ENCODE results near the gene MCM10. TPM values are rescaled to one million over a fixed set of nuclear protein-coding genes. Genes with fewer than 3 reads are reported as not detected.

MCM10 gene
- total and polyA plus RNA-seq, 2 experiments from 2014 or later: 38.2 to 43.0 TPM

DNA sequence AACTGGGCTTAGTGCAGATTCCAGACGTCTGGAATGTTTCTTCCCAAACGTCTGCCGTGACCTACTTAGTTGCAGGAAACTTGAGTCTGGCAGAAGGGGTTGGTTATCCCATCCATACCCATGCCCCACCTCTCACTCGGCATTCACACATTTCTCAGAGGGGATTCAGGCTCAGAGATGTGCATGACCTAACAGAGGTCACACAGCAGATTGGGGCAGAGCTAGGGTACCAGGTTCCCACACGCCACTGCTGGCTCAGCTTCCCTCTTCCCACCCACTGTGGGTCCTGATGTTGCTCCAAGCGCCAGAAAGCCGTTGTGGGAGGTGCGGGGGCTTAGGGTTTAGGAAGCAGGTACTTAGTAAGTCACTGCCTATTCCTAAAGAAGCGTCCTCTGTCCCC lies 69.8 kb downstream of the MCM10 start (continued):
- TF ChIP-seq, protein P1, sequence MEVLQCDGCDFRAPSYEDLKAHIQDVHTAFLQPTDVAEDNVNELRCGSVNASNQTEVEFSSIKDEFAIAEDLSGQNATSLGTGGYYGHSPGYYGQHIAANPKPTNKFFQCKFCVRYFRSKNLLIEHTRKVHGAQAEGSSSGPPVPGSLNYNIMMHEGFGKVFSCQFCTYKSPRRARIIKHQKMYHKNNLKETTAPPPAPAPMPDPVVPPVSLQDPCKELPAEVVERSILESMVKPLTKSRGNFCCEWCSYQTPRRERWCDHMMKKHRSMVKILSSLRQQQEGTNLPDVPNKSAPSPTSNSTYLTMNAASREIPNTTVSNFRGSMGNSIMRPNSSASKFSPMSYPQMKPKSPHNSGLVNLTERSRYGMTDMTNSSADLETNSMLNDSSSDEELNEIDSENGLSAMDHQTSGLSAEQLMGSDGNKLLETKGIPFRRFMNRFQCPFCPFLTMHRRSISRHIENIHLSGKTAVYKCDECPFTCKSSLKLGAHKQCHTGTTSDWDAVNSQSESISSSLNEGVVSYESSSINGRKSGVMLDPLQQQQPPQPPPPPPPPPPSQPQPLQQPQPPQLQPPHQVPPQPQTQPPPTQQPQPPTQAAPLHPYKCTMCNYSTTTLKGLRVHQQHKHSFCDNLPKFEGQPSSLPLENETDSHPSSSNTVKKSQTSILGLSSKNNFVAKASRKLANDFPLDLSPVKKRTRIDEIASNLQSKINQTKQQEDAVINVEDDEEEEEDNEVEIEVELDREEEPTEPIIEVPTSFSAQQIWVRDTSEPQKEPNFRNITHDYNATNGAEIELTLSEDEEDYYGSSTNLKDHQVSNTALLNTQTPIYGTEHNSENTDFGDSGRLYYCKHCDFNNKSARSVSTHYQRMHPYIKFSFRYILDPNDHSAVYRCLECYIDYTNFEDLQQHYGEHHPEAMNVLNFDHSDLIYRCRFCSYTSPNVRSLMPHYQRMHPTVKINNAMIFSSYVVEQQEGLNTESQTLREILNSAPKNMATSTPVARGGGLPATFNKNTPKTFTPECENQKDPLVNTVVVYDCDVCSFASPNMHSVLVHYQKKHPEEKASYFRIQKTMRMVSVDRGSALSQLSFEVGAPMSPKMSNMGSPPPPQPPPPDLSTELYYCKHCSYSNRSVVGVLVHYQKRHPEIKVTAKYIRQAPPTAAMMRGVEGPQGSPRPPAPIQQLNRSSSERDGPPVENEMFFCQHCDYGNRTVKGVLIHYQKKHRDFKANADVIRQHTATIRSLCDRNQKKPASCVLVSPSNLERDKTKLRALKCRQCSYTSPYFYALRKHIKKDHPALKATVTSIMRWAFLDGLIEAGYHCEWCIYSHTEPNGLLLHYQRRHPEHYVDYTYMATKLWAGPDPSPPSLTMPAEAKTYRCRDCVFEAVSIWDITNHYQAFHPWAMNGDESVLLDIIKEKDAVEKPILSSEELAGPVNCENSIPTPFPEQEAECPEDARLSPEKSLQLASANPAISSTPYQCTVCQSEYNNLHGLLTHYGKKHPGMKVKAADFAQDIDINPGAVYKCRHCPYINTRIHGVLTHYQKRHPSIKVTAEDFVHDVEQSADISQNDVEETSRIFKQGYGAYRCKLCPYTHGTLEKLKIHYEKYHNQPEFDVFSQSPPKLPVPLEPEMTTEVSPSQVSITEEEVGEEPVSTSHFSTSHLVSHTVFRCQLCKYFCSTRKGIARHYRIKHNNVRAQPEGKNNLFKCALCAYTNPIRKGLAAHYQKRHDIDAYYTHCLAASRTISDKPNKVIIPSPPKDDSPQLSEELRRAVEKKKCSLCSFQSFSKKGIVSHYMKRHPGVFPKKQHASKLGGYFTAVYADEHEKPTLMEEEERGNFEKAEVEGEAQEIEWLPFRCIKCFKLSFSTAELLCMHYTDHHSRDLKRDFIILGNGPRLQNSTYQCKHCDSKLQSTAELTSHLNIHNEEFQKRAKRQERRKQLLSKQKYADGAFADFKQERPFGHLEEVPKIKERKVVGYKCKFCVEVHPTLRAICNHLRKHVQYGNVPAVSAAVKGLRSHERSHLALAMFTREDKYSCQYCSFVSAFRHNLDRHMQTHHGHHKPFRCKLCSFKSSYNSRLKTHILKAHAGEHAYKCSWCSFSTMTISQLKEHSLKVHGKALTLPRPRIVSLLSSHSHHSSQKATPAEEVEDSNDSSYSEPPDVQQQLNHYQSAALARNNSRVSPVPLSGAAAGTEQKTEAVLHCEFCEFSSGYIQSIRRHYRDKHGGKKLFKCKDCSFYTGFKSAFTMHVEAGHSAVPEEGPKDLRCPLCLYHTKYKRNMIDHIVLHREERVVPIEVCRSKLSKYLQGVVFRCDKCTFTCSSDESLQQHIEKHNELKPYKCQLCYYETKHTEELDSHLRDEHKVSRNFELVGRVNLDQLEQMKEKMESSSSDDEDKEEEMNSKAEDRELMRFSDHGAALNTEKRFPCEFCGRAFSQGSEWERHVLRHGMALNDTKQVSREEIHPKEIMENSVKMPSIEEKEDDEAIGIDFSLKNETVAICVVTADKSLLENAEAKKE (CRISPR knock-in tag; IDR thresholded peaks at IDR 0.05): no peak
- TF ChIP-seq EZH2 (IDR thresholded peaks at IDR 0.05; ENCODE audit: low read depth, unreplicated experiment) (no peak), JUNB (IDR thresholded peaks at IDR 0.05; ENCODE audit: unreplicated experiment) (no peak), POLR2AphosphoS5 (IDR thresholded peaks at IDR 0.05; ENCODE audit: low read depth) (no peak)

DNA sequence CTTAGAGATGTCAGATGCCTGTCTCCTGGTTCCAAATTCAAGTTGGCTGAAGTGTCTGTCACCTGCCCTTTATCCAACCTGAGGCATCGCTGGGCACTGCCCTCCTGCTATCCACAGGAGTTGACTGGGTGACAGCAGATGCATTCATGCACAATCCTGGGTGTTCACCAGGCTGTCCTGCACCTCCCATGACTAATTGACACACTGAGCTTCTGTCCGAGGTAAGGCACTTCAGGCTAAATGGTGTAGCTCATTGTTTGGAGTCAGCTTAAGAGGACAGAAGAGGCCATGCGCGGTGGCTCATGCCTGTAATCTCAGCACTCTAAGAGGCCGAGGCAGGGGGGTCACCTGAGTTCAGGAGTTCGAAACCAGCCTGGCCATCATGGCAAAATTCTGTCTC lies 70.5 kb downstream of the MCM10 start:
- H3K79me2 ChIP-seq (replicated peaks; ENCODE audit: insufficient read depth): no peaks in the 10 kb centered on the region
- H3K4me1 ChIP-seq (ENCODE audit: insufficient read depth): peaks cover 41% of the 10 kb centered on the region
- H3K4me3 Mint-ChIP-seq: no peak overlapping the region
- no peaks in the 10 kb centered on the region for H3K9me3 Mint-ChIP-seq
- ATAC-seq (no peak), DNase-seq (ENCODE audit: low spot score) (no peak)
- no peak overlapping the region for H3K27ac Mint-ChIP-seq
- H3K4me1 Mint-ChIP-seq: peaks cover 40% of the 10 kb centered on the region
- no peak overlapping the region for H2AFZ ChIP-seq
- peaks cover 3% of the 10 kb centered on the region for H3K27me3 Mint-ChIP-seq (ENCODE audit: insufficient read depth, low read depth, poor library complexity)
- H3K36me3 Mint-ChIP-seq (ENCODE audit: low read depth): no peaks in the 10 kb centered on the region; the same call in 2 of the 3 replicates
- no peak overlapping the region for H3K4me2 ChIP-seq
- no peak overlapping the region for H3K27ac ChIP-seq (ENCODE audit: low read depth)
- 0 out of 2 replicates have a peak, but pooled peaks cover 6% of the 10 kb centered on the region for H3K9me2 ChIP-seq (ENCODE audit: insufficient read depth)
- H3K36me3 ChIP-seq (ENCODE audit: insufficient read depth): no peaks in the 10 kb centered on the region
- no peaks in the 10 kb centered on the region for H3K27me3 ChIP-seq (ENCODE audit: insufficient read depth)
- no peak overlapping the region for H3K4me3 ChIP-seq
- peaks cover 6% of the 10 kb centered on the region for H3F3A ChIP-seq (replicated peaks; ENCODE audit: low read depth)
- no peaks in the 10 kb centered on the region for H4K20me1 ChIP-seq (replicated peaks; ENCODE audit: insufficient read depth)
- no peak for TF ChIP-seq ZNF114 (CRISPR knock-in tag; IDR thresholded peaks at IDR 0.05)
- TF ChIP-seq, protein P2, sequence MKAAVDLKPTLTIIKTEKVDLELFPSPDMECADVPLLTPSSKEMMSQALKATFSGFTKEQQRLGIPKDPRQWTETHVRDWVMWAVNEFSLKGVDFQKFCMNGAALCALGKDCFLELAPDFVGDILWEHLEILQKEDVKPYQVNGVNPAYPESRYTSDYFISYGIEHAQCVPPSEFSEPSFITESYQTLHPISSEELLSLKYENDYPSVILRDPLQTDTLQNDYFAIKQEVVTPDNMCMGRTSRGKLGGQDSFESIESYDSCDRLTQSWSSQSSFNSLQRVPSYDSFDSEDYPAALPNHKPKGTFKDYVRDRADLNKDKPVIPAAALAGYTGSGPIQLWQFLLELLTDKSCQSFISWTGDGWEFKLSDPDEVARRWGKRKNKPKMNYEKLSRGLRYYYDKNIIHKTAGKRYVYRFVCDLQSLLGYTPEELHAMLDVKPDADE (IDR thresholded peaks at IDR 0.05): no peak
- no peak for TF ChIP-seq ZNF331 (CRISPR knock-in tag; IDR thresholded peaks at IDR 0.05; ENCODE audit: low read depth)
- TF ChIP-seq STAT1 (IDR thresholded peaks at IDR 0.05; ENCODE audit: unreplicated experiment): no peak
- no peak for TF ChIP-seq JUNB (IDR thresholded peaks at IDR 0.05; ENCODE audit: unreplicated experiment)
- TF ChIP-seq NANOG (IDR thresholded peaks at IDR 0.05; ENCODE audit: borderline replicate concordance): no peak
- TF ChIP-seq, protein P3, sequence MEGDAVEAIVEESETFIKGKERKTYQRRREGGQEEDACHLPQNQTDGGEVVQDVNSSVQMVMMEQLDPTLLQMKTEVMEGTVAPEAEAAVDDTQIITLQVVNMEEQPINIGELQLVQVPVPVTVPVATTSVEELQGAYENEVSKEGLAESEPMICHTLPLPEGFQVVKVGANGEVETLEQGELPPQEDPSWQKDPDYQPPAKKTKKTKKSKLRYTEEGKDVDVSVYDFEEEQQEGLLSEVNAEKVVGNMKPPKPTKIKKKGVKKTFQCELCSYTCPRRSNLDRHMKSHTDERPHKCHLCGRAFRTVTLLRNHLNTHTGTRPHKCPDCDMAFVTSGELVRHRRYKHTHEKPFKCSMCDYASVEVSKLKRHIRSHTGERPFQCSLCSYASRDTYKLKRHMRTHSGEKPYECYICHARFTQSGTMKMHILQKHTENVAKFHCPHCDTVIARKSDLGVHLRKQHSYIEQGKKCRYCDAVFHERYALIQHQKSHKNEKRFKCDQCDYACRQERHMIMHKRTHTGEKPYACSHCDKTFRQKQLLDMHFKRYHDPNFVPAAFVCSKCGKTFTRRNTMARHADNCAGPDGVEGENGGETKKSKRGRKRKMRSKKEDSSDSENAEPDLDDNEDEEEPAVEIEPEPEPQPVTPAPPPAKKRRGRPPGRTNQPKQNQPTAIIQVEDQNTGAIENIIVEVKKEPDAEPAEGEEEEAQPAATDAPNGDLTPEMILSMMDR (conservative IDR thresholded peaks at IDR 0.05; ENCODE audit: low read depth in 2 of 2): no peak

All from GM23338 (cell line).